HCT116 (cell line): Measurements from ENCODE around the gene GPC1. TPM values are rescaled to one million over a fixed set of nuclear protein-coding genes. Genes with fewer than 3 reads are reported as not detected.

Source experiments
- ATAC-seq: fragments of 200-7000 bp; cut with Tn5 transposase; 2 replicates; pipeline ENCODE4 v1.9.1; 2020; ENCODE audit warnings: mild to moderate bottlenecking, moderate library complexity
- BruUV-seq: library from RNA; stranded (reverse); fragments of 400-500 nt; replicated peaks from 2 replicates; lab custom pipeline; 2021; lab: Mats Ljungman, UMichigan
- CTCF ChIA-PET: fragments of 300-600 bp; sonication (Branson Sonifier 250); formaldehyde crosslinking; loops from one replicate; lab custom pipeline; 2021; ENCODE audit warnings: antibody characterized with exemption; lab: Charles Lee
- POLR2A ChIA-PET: fragments of 300-600, 350-600 bp; sonication (Branson Sonifier 250); formaldehyde crosslinking; loops from one replicate; lab custom pipeline; 2021; ENCODE audit warnings: antibody characterized with exemption; lab: Charles Lee
- RAD21 ChIA-PET, 2 experiments: fragments of 300-600 bp; sonication (Branson Sonifier 250); formaldehyde crosslinking; loops; one replicate each; lab custom pipeline; 2023; ENCODE audit warnings: low total read pairs in 2 of 2; ENCODE audit not compliant: uncharacterized antibody in 2 of 2, unreplicated experiment in 2 of 2, low non-redundant PET in 1 of 2; lab: Charles Lee
- DNase-seq: peaks from one replicate; pipeline ENCODE4 v3.0.0-alpha.2; 2010; ENCODE audit warnings: low read depth, low spot score
- H2AFZ ChIP-seq: fragments of 200-600 bp; shearing (Covaris generic), sonication (generic); 2 replicates; pipeline ENCODE4 v1.6.1; 2017; ENCODE audit warnings: low read depth, mixed run types, mixed read lengths, antibody characterized with exemption, low read length; ENCODE audit not compliant: poor library complexity, severe bottlenecking
- H3K27ac ChIP-seq: 2 replicates; pipeline ENCODE4 v1.5.1; 2012; ENCODE audit warnings: low read depth, low read length
- H3K27me3 ChIP-seq: fragments of 200-600 bp; sonication (generic); 2 replicates; pipeline ENCODE4 v1.6.1; 2016; ENCODE audit warnings: mixed run types, low read length, mixed read lengths; ENCODE audit not compliant: insufficient read depth
- H3K36me3 ChIP-seq, 2 experiments: fragments of 200-500 bp in 1 of 2; fragments of 200-600 bp in 1 of 2; sonication (Bioruptor generic) in 1 of 2; sonication (generic) in 1 of 2; 2 replicates each; pipeline versions ENCODE4 v1.5.1 to v1.6.1; 2014 to 2016; ENCODE audit warnings: low read length in 2 of 2, inconsistent platforms in 1 of 2, mixed read lengths in 1 of 2, mixed run types in 1 of 2; ENCODE audit not compliant: insufficient read depth in 2 of 2, control insufficient read depth in 1 of 2
- H3K4me1 ChIP-seq, 2 experiments: fragments of 200-600 bp in 1 of 2; sonication (generic) in 1 of 2; 2 replicates each; pipeline versions ENCODE4 v1.5.1 to v1.6.1; 2012 to 2017; ENCODE audit warnings: low read length in 2 of 2, inconsistent platforms in 1 of 2, mild to moderate bottlenecking in 1 of 2, mixed read lengths in 1 of 2, mixed run types in 1 of 2, moderate library complexity in 1 of 2; ENCODE audit not compliant: insufficient read depth in 2 of 2, control insufficient read depth in 1 of 2
- H3K4me2 ChIP-seq: fragments of 200-600 bp; sonication (generic); 2 replicates; pipeline ENCODE4 v1.6.1; 2017; ENCODE audit warnings: mixed run types, low read length, mixed read lengths
- H3K4me3 ChIP-seq, 2 experiments: fragments of 200-600 bp in 1 of 2; sonication (generic) in 1 of 2; replicated peaks in 1 of 2; 2 replicates each; pipeline ENCODE4 v1.5.1; 2011 to 2016; ENCODE audit warnings: low read length in 2 of 2, control low read depth in 1 of 2, low read depth in 1 of 2, mild to moderate bottlenecking in 1 of 2, mixed read lengths in 1 of 2, mixed run types in 1 of 2
- H3K79me2 ChIP-seq: fragments of 200-600 bp; sonication (generic); 2 replicates; pipeline ENCODE4 v1.6.1; 2017; ENCODE audit warnings: mild to moderate bottlenecking, mixed run types, low read length, moderate library complexity, mixed read lengths; ENCODE audit not compliant: insufficient read depth
- H3K9ac ChIP-seq: fragments of 200-600 bp; sonication (generic); 2 replicates; pipeline ENCODE4 v1.6.1; 2016; ENCODE audit warnings: low read length, mixed read lengths
- H3K9me2 ChIP-seq: fragments of 200-600 bp; sonication (generic), shearing (Covaris generic); 2 replicates; pipeline ENCODE4 v1.6.1; 2017; ENCODE audit warnings: mixed run types, mild to moderate bottlenecking, moderate library complexity; ENCODE audit not compliant: insufficient read depth
- H3K9me3 ChIP-seq, 2 experiments: fragments of 200-500 bp in 1 of 2; fragments of 200-600 bp in 1 of 2; sonication (Bioruptor generic) in 1 of 2; sonication (generic) in 1 of 2; 2 replicates each; pipeline ENCODE4 v1.6.1; 2014 to 2017; ENCODE audit warnings: low read length in 2 of 2, mixed read lengths in 2 of 2, inconsistent platforms in 1 of 2, low read depth in 1 of 2, mild to moderate bottlenecking in 1 of 2, mixed run types in 1 of 2, moderate library complexity in 1 of 2; ENCODE audit not compliant: control insufficient read depth in 1 of 2, insufficient read depth in 1 of 2
- H4K20me1 ChIP-seq: fragments of 200-600 bp; sonication (generic), shearing (Covaris generic); 2 replicates; pipeline ENCODE4 v1.6.1; 2017; ENCODE audit warnings: mixed run types, mild to moderate bottlenecking, moderate library complexity; ENCODE audit not compliant: insufficient read depth
- CBX3 ChIP-seq: IDR thresholded peaks from 2 replicates; pipeline ENCODE4 v1.6.1; 2012; ENCODE audit warnings: low read depth
- CEBPB ChIP-seq: IDR thresholded peaks from 2 replicates; pipeline ENCODE4 v1.6.1; 2012; ENCODE audit warnings: low read depth
- EGR1 ChIP-seq: IDR thresholded peaks from 2 replicates; pipeline ENCODE4 v1.6.1; 2012; ENCODE audit warnings: low read depth
- ELF1 ChIP-seq: IDR thresholded peaks from 2 replicates; pipeline ENCODE4 v1.6.1; 2012; ENCODE audit warnings: low read depth, borderline replicate concordance
- EZH2phosphoT487 ChIP-seq: fragments of 200-600 bp; IDR thresholded peaks from 2 replicates; pipeline ENCODE4 v1.6.1; 2018; ENCODE audit warnings: antibody characterized with exemption, borderline replicate concordance
- MAX ChIP-seq: IDR thresholded peaks from 2 replicates; pipeline ENCODE4 v1.6.1; 2012
- SIN3A ChIP-seq: IDR thresholded peaks from 2 replicates; pipeline ENCODE4 v1.6.1; 2012; ENCODE audit warnings: low read depth
- SP1 ChIP-seq: IDR thresholded peaks from 2 replicates; pipeline ENCODE4 v1.6.1; 2012; ENCODE audit warnings: low read depth
- SRF ChIP-seq: IDR thresholded peaks from 2 replicates; pipeline ENCODE4 v1.6.1; 2012; ENCODE audit warnings: low read depth
- TCF7L2 ChIP-seq: IDR thresholded peaks from 2 replicates; pipeline ENCODE4 v1.7.0; 2011; ENCODE audit warnings: borderline replicate concordance, inconsistent platforms; ENCODE audit not compliant: insufficient read depth, insufficient read length; ENCODE audit errors: extremely low read depth
- YY1 ChIP-seq: IDR thresholded peaks from 2 replicates; pipeline ENCODE4 v1.6.1; 2011; ENCODE audit warnings: low read length, low read depth, moderate library complexity, mild to moderate bottlenecking; ENCODE audit not compliant: insufficient replicate concordance; ENCODE audit errors: extremely low read depth
- ZNF274 ChIP-seq: fragments of 200-500 bp; sonication (Bioruptor generic); IDR thresholded peaks from 2 replicates; pipeline ENCODE4 v1.6.1; 2014; ENCODE audit warnings: mild to moderate bottlenecking, low read depth, low read length, inconsistent platforms
- intact Hi-C: fragments of 100-400 bp; cut with micrococcal nuclease; formaldehyde crosslinking; loops from 2 replicates; pipeline ENCODE4 v1.10.0; 2022
- total RNA-seq: library from RNA; stranded (reverse); gene quantifications from one replicate; pipeline ENCODE4 v1.2.1, GENCODE V29; 2021; ENCODE audit not compliant: unreplicated experiment
- TF ChIP-seq, protein P1 (sequence below), 3 experiments: fragments of 200-600 bp in 1 of 3; sonication (generic) in 1 of 3; IDR thresholded peaks in 2 of 3; conservative IDR thresholded peaks in 1 of 3; 2 replicates each; pipeline ENCODE4 v1.5.1; 2012 to 2017; ENCODE audit warnings: low read depth in 2 of 3, low read length in 2 of 3, antibody characterized with exemption in 1 of 3, borderline replicate concordance in 1 of 3, control low read depth in 1 of 3, mild to moderate bottlenecking in 1 of 3, mixed read lengths in 1 of 3, mixed run types in 1 of 3, moderate library complexity in 1 of 3; ENCODE audit not compliant: insufficient read depth in 1 of 3

The GPC1 gene
- total RNA-seq, 1 experiment from 2014 or later: 79.1 TPM

- Histone ChIP-seq H3K27ac (no peak overlapping the region), H4K20me1 (no peaks in the 10 kb centered on the region)
- TF ChIP-seq CEBPB (no peak), SIN3A (no peak), SRF (no peak), YY1 (no peak), TCF7L2 (no peak), ZNF274 (no peak), CBX3 (no peak), EGR1 (no peak), EZH2phosphoT487 (no peak), ELF1 (no peak), MAX (no peak), SP1 (no peak)
- TF ChIP-seq, protein P1, sequence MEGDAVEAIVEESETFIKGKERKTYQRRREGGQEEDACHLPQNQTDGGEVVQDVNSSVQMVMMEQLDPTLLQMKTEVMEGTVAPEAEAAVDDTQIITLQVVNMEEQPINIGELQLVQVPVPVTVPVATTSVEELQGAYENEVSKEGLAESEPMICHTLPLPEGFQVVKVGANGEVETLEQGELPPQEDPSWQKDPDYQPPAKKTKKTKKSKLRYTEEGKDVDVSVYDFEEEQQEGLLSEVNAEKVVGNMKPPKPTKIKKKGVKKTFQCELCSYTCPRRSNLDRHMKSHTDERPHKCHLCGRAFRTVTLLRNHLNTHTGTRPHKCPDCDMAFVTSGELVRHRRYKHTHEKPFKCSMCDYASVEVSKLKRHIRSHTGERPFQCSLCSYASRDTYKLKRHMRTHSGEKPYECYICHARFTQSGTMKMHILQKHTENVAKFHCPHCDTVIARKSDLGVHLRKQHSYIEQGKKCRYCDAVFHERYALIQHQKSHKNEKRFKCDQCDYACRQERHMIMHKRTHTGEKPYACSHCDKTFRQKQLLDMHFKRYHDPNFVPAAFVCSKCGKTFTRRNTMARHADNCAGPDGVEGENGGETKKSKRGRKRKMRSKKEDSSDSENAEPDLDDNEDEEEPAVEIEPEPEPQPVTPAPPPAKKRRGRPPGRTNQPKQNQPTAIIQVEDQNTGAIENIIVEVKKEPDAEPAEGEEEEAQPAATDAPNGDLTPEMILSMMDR (IDR thresholded peaks at IDR 0.05 in 2 of 3, conservative IDR thresholded peaks at IDR 0.05 in 1 of 3; ENCODE audit: borderline replicate concordance in 1 of 3, insufficient read depth in 1 of 3, low read depth in 2 of 3, low read length in 2 of 3): no peak
- TF ChIP-seq, all 23 proteins: peak for 0
- DNase-seq (no peak), ATAC-seq (no peak)
- H3K9me3 ChIP-seq: no peaks in the 10 kb centered on the region
- no peak overlapping the region for H3K4me3 ChIP-seq
- intact Hi-C loops: no loop called here
- H3K36me3 ChIP-seq: no peaks in the 10 kb centered on the region
- ChIA-PET RAD21 (no interaction called here), POLR2A (no interaction called here), CTCF (no interaction called here)
- no peaks in the 10 kb centered on the region for H3K79me2 ChIP-seq
- no peaks in the 10 kb centered on the region for H3K9me2 ChIP-seq
- no peak overlapping the region for H3K4me2 ChIP-seq
- no peak overlapping the region for H2AFZ ChIP-seq
- H3K9ac ChIP-seq: no peak overlapping the region
- H3K4me1 ChIP-seq: no peaks in the 10 kb centered on the region
- no peaks in the 10 kb centered on the region for H3K27me3 ChIP-seq
- BruUV-seq: no TSS peak
Measured at GRCh38 chr2:240502059-240502429, 66.6 kb downstream of the GPC1 start.
